ENCODE data around the gene INSIG2.

- TF ChIP-seq CTCF (conservative IDR thresholded peaks at IDR 0.05; ENCODE audit: low read depth, low read length) (no peak), MXI1 (IDR thresholded peaks at IDR 0.05; ENCODE audit: borderline replicate concordance, low read depth, low read length) (no peak)
Observed at GRCh38 chr2:118133916-118134315, 45.6 kb downstream of the INSIG2 start.
